ENCODE results near the gene MUSK.
"Not testable (repeated sequence)": the region's sequence is repeated elsewhere in the genome, so short reads cannot be mapped to it uniquely, and the experiment has no call there.

MUSK gene

DNA sequence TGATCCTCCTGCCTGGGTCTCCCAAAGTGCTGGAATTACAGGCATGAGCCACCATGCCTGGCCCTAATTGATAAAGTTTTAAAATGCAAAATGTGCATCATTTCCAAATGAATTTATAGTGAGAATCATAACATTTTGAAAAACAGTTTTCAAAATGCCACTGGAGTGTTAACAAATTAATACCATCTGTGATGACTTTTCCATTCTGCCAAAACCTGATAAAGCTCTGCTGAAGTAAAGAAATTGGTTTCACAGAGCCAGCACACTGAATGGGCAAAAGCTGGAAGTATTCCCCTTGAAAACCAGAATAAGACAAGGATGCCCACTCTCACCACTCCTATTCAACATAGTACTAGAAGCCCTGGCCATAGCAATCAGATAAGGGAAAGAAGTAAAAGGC, 89.6 kb downstream of the MUSK start:
- DNase-seq (ENCODE audit: low read depth in 2 of 2): no peak

GRCh38 chr9:110762783-110763182, 94.2 kb downstream of the MUSK start:
- no peak for DNase-seq (ENCODE audit: low read depth in 2 of 2)

- DNase-seq (ENCODE audit: low read depth in 2 of 2): no peak
These were observed 95.0 kb downstream of the MUSK start for GRCh38 chr9:110763568-110763967.

DNA sequence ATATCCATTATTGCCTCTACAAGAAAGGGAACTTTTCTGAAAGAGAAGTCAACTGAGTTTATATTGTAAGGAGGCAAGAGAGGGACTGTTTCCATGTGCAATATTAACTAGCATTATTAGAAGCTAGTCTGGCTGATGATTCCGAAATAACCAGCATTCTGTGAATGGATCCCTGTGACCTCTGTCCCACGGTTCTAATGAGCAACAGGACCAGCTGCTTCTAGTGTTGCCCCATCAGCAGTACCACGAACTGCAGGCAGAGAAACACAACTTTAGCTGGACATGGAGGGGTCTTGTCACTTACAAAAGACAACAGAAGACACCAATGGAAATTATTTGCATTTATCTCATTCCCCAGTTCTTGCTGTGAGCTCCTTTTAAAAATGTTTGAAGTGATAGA, 95.4 kb downstream of the MUSK start:
- DNase-seq (ENCODE audit: low read depth in 2 of 2): no peak

- DNase-seq (ENCODE audit: low read depth in 2 of 2): no peak
These were observed 97.3 kb downstream of the MUSK start for GRCh38 chr9:110765926-110766325.

DNA sequence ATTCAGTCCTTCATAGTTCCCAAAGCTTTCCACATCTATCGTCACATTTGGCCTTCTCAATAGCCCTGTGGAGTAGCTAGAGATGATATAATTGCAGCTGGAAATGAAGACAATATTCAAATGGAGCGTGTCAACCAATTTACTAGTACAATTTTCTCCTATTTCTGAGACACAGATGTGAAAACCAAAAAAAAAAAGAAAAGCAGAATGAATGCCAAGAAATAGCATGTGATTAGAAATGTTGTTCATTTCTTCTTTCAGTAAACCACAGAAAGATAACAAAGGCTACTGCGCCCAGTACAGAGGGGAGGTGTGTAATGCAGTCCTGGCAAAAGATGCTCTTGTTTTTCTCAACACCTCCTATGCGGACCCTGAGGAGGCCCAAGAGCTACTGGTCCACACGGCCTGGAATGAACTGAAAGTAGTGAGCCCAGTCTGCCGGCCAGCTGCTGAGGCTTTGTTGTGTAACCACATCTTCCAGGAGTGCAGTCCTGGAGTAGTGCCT, 99.0 kb downstream of the MUSK start:
- no peak for DNase-seq (ENCODE audit: low read depth in 2 of 2)

DNA sequence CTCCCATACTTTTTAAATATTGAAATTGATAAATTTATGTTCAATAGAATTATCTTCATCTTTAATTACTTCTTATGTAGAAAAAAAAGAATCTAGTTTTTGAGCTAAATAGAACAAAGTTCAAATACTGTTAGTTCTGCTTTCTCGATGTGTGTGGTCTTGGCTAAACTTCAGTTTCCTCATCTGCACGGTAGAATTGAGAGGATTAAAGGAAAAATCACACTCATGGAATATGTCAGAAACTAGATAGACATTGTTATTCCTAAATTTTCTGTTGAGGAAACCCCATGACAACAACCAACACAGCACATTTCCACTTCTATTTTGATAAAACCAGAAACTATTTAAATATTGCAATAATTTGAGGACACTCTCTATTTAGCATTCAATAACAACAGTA, 100.3 kb downstream of the MUSK start:
- no peak for DNase-seq (ENCODE audit: low read depth in 2 of 2)

GRCh38 chr9:110769667-110770066, 101.1 kb downstream of the MUSK start:
- DNase-seq (ENCODE audit: low read depth in 2 of 2): no peak

GRCh38 chr9:110775724-110776123, 107.1 kb downstream of the MUSK start:
- DNase-seq (ENCODE audit: low read depth in 2 of 2): no peak

- no peak for DNase-seq (ENCODE audit: low read depth in 2 of 2)
These were observed 107.6 kb downstream of the MUSK start for GRCh38 chr9:110776221-110776620.

DNA sequence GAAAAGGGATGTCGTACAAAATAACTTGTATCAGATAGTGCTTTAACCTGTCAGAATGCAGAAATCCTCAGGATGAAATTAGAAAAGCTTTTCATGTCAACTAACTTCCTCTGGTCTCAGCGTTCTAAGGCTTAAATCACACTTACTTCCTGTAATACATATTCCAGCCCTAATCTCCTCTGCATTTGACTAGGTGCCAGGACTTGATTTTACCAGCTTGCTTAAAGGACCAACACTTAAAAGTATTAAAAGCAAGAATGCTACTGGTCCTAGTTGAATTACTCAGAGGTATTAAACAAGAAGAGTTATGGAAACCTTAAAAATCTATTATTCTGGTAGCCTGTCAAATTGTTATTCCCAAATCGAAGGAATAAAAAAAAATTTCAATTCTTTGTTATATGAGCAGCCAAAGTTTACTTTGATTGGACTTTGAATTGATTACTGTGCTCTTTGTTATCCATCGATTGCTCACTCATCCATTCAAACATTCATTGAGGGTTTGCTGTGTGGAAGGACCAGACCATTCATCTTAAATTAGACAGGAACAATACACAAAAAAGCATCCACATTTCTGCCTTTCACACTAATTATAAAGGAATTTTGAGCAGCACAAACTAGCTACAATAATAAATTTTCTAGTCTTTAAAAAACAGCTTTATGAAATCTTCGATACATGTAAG, 108.7 kb downstream of the MUSK start:
- DNase-seq (ENCODE audit: low read depth in 2 of 2): no peak

DNA sequence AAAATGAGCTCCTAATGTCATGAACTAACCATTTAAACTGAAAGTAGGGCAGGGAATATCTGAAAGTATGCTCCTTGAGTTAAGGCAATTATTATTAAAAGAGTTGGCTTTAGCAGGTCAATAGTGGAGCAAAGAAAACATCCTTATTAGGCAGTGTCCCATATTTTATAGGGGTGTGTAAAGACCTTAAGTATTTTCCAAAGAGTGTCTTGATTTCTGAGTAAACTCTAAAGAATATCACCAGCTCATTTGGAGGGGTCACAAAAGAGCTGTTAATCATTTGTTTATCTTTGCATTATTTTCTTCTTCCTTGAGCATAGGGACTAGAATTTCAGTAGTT, 109.3 kb downstream of the MUSK start:
- no peak for DNase-seq (ENCODE audit: low read depth in 2 of 2)

DNA sequence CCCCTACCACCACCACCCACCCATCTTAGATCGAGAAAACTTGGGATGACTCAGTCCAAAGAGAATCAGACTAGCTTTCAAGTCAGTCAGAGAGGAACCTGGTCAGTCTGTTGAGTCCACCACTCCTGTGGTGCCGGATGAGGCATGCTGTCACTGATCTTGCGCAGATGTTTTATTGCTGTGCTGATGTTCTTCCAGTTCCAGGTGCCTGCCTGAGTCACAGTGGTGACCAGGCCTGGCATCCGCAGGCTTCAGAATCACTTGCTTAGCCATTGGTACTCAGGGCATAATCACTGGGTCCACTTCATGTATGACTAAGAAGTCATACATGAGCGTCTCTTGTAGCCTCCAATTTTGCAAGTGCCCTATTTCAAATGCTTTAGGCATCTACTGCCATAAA, 114.1 kb downstream of the MUSK start:
- DNase-seq (ENCODE audit: low read depth in 2 of 2): no peak

- no peak for DNase-seq (ENCODE audit: low read depth in 2 of 2)
These were observed 115.7 kb downstream of the MUSK start for GRCh38 chr9:110784309-110784708.

- DNase-seq (ENCODE audit: low read depth in 2 of 2): no peak
These were observed 116.6 kb downstream of the MUSK start for GRCh38 chr9:110785166-110785565.

DNA sequence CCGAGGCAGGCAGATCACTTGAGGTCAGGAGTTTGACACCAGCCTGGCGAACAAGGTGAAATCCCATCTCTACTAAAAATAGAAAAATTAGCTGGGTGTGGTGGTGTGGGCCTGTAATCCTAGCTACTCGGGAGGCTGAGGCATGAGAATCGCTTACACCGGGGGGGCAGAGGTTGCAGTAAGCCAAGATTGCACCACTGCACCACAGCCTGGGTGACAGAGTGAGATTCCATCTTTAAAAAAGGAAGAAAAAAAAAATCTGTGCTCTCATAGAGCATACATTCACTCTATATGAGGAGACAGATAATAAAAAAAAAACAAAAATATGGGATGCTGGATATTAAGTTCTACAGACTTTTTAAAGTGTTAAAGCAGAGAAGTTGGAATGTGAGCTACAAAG, 119.8 kb downstream of the MUSK start:
- DNase-seq (ENCODE audit: low read depth in 2 of 2): not testable (repeated sequence)

DNA sequence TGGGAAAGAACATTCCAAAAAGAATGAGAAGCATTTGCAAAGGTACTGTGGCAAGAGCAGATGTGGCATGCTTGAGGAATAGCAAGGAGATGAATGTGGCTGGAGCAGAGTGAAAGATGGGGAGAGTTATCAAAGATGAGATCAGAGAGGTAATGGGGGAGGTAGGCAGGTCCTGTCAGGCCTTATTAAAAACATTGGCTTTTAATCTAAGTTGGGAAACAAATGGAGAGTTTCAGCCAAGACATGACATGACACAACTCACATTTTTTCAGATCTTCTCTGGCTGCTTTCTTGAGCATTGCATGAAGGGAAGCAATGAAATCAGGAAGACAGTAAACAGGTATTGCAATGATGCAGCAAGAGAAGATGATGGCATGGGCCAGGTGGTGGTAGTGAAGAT, 120.3 kb downstream of the MUSK start:
- DNase-seq (ENCODE audit: low read depth in 2 of 2): no peak

DNA sequence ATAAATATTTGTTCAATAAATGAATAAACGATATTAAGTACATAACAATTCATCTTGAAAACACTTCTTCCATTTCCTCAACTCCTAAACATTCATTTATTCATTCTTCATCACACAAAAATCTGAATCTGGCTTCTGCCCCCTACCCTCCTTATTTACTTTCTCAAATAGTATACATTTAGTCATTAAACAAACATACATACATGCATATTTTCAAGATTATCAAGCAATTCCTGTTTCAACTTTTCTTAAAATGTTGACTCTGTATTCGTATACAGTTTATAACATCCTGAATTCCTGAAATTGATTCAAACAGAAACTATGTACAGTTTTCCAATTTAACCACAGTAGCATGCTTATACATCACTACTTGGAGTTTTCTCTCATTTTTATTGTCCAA, 129.0 kb downstream of the MUSK start:
- DNase-seq (ENCODE audit: low read depth in 2 of 2): no peak

- no peak for DNase-seq (ENCODE audit: low read depth in 2 of 2)
These were observed 130.8 kb downstream of the MUSK start for GRCh38 chr9:110799396-110799795.

GRCh38 chr9:110801426-110801825, 132.8 kb downstream of the MUSK start:
- no peak for DNase-seq (ENCODE audit: low read depth in 2 of 2)

- no peak for DNase-seq (ENCODE audit: low read depth in 2 of 2)
These were observed 133.9 kb downstream of the MUSK start for GRCh38 chr9:110802416-110803035.

- no peak for DNase-seq (ENCODE audit: low read depth in 2 of 2)
These were observed 139.5 kb downstream of the MUSK start for GRCh38 chr9:110807956-110808598.

- no peak for DNase-seq (ENCODE audit: low read depth in 2 of 2)
These were observed 140.0 kb downstream of the MUSK start for GRCh38 chr9:110808599-110808980.
